Hepatocyte (in vitro differentiated cells): ENCODE measurements around the gene DUSP16.

ENCODE experiments used
- EZH2 ChIP-seq: fragments of 200-600 bp; sonication (generic); IDR thresholded peaks from 2 replicates; pipeline ENCODE4 v1.6.1; 2016; ENCODE audit warnings: antibody characterized with exemption, mild to moderate bottlenecking, borderline replicate concordance
- EZH2phosphoT487 ChIP-seq: fragments of 200-600 bp; sonication (generic); IDR thresholded peaks from one replicate; pipeline ENCODE4 v1.6.1; 2018; ENCODE audit warnings: antibody characterized with exemption, mild to moderate bottlenecking, low read depth, moderate library complexity; ENCODE audit not compliant: unreplicated experiment, severe bottlenecking
- TF ChIP-seq, protein P1 (sequence below): fragments of 200-600 bp; sonication (generic); IDR thresholded peaks from 2 replicates; pipeline ENCODE4 v1.5.1; 2016; ENCODE audit warnings: antibody characterized with exemption, mild to moderate bottlenecking; ENCODE audit not compliant: poor library complexity

- TF ChIP-seq, protein P1, sequence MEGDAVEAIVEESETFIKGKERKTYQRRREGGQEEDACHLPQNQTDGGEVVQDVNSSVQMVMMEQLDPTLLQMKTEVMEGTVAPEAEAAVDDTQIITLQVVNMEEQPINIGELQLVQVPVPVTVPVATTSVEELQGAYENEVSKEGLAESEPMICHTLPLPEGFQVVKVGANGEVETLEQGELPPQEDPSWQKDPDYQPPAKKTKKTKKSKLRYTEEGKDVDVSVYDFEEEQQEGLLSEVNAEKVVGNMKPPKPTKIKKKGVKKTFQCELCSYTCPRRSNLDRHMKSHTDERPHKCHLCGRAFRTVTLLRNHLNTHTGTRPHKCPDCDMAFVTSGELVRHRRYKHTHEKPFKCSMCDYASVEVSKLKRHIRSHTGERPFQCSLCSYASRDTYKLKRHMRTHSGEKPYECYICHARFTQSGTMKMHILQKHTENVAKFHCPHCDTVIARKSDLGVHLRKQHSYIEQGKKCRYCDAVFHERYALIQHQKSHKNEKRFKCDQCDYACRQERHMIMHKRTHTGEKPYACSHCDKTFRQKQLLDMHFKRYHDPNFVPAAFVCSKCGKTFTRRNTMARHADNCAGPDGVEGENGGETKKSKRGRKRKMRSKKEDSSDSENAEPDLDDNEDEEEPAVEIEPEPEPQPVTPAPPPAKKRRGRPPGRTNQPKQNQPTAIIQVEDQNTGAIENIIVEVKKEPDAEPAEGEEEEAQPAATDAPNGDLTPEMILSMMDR = no peak
- TF ChIP-seq EZH2 (no peak), EZH2phosphoT487 (no peak)
Observed at GRCh38 chr12:12577786-12578185, 15.1 kb upstream of the DUSP16 start.
